ENCODE data around the gene MCTP1.
"Not testable (repeated sequence)": the region's sequence is repeated elsewhere in the genome, so short reads cannot be mapped to it uniquely, and the experiment has no call there.

Gene MCTP1

DNA sequence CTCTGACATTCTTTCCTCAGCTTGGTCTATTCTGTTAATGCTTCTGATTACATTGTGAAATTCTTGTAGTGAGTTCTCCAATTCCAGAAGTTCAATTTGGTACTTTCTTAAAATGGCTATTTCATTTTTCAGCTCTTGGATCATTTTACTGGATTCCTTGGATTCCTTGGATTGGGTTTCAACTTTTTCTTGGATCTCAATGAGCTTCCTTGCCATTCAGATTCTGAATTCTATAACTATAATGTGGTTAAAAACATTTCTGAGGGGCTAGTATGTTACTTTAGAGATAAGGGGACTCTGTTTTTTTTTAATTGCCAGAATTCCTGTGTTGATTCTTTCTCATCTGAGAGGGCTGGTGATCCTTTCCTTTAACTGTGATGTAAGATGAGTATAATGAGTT is 136.4 kb downstream of the MCTP1 start:
- H3K23ac ChIP-seq (ENCODE audit: low read length): no peak overlapping the region
- H3K56ac ChIP-seq (ENCODE audit: low read length): no peak overlapping the region
- H3K18ac ChIP-seq (ENCODE audit: low read length): no peak overlapping the region
- no peaks in the 10 kb centered on the region for H3K4me1 ChIP-seq (ENCODE audit: control insufficient read depth, low read depth, low read length)
- no peak overlapping the region for H3K27ac ChIP-seq (ENCODE audit: low read depth, low read length)
- H2BK5ac ChIP-seq (ENCODE audit: low read length): no peak overlapping the region
- H3K36me3 ChIP-seq (ENCODE audit: control insufficient read depth, insufficient read depth, low read length): no peaks in the 10 kb centered on the region
- H2AK5ac ChIP-seq (ENCODE audit: low read length): no peak overlapping the region
- no peaks in the 10 kb centered on the region for H3K79me2 ChIP-seq (ENCODE audit: control insufficient read depth, insufficient read depth, low read length)
- DNase-seq: no peak
- no peak overlapping the region for H3K4me2 ChIP-seq (ENCODE audit: low read length)
- H3K79me1 ChIP-seq (ENCODE audit: low read length): no peaks in the 10 kb centered on the region
- H3K27me3 ChIP-seq (ENCODE audit: insufficient read depth, low read length, poor library complexity): no peaks in the 10 kb centered on the region
- H3K4me3 ChIP-seq (ENCODE audit: low read length): no peak overlapping the region
- no peak overlapping the region for H3K4ac ChIP-seq (ENCODE audit: low read depth, low read length)
- H4K8ac ChIP-seq (ENCODE audit: low read depth, low read length): no peak overlapping the region
- H4K5ac ChIP-seq (ENCODE audit: low read length): no peak overlapping the region
- no peak overlapping the region for H3K9ac ChIP-seq (ENCODE audit: low read length)
- no peak overlapping the region for H2BK15ac ChIP-seq (replicated peaks; ENCODE audit: low read depth)
- H2BK120ac ChIP-seq (ENCODE audit: low read depth, low read length): no peak overlapping the region

DNA sequence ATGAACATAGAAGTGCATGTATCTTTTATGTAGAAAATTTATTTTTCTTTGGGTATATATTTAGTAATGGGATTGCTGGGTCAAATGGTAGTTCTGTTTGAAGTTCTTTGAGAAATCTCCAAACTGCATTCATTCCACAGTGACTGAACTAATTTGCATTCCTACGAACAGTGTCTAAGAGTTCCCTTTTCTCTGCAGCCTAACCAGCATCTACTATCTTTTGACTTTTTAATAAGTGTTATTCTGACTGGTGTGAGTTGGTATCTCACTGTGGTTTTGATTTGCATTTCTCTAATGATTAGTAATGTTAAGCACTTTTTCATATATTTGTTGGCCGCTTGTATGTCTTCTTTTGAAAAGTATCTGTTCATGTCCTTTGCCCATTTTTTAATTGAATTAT is 141.0 kb downstream of the MCTP1 start:
- not testable (repeated sequence) for H3K4me3 ChIP-seq (ENCODE audit: low read length); H3K36me3 ChIP-seq (ENCODE audit: control insufficient read depth, insufficient read depth, low read length); H3K4ac ChIP-seq (ENCODE audit: low read depth, low read length); H3K4me2 ChIP-seq (ENCODE audit: low read length); H3K27ac ChIP-seq (ENCODE audit: low read depth, low read length); H2BK5ac ChIP-seq (ENCODE audit: low read length); H3K27me3 ChIP-seq (ENCODE audit: insufficient read depth, low read length, poor library complexity); H2BK15ac ChIP-seq (replicated peaks; ENCODE audit: low read depth); H3K56ac ChIP-seq (ENCODE audit: low read length); H3K9ac ChIP-seq (ENCODE audit: low read length); H3K79me1 ChIP-seq (ENCODE audit: low read length); H2AK5ac ChIP-seq (ENCODE audit: low read length); H3K23ac ChIP-seq (ENCODE audit: low read length); H4K5ac ChIP-seq (ENCODE audit: low read length); H3K18ac ChIP-seq (ENCODE audit: low read length); H2BK120ac ChIP-seq (ENCODE audit: low read depth, low read length); DNase-seq; H3K4me1 ChIP-seq (ENCODE audit: control insufficient read depth, low read depth, low read length); H4K8ac ChIP-seq (ENCODE audit: low read depth, low read length); H3K79me2 ChIP-seq (ENCODE audit: control insufficient read depth, insufficient read depth, low read length)
- no CpG with 5 or more reads among the region's 2 CpGs for WGBS (ENCODE audit: extremely low coverage, insufficient coverage, low lambda C conversion rate)

DNA sequence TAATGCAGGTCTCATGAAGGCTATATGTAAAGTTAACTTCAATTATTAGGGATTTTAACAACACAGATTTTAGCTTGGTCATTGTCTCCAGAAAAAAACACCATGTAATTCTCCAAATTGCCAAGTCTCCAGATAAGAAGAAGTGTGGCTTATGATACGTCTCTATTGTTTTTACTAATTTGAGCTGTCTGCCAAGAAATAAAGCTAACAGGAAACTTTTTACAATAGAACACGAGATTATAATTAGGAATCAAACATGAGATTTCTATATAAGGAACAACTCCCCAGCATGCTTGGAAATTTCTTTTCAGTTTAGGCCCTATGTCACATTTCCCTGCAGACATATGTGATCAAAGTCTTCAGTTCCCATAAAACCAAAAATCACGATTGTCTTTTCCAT is 142.7 kb downstream of the MCTP1 start:
- H2BK15ac ChIP-seq (replicated peaks; ENCODE audit: low read depth): no peak overlapping the region
- no peak overlapping the region for H3K9ac ChIP-seq (ENCODE audit: low read length)
- no peak overlapping the region for H2BK5ac ChIP-seq (ENCODE audit: low read length)
- no peaks in the 10 kb centered on the region for H3K36me3 ChIP-seq (ENCODE audit: control insufficient read depth, insufficient read depth, low read length)
- H2BK120ac ChIP-seq (ENCODE audit: low read depth, low read length): no peak overlapping the region
- H3K18ac ChIP-seq (ENCODE audit: low read length): no peak overlapping the region
- no peak overlapping the region for H4K5ac ChIP-seq (ENCODE audit: low read length)
- H4K8ac ChIP-seq (ENCODE audit: low read depth, low read length): no peak overlapping the region
- H3K4me3 ChIP-seq (ENCODE audit: low read length): no peak overlapping the region
- H3K4ac ChIP-seq (ENCODE audit: low read depth, low read length): no peak overlapping the region
- DNase-seq: no peak
- no peaks in the 10 kb centered on the region for H3K79me1 ChIP-seq (ENCODE audit: low read length)
- H3K79me2 ChIP-seq (ENCODE audit: control insufficient read depth, insufficient read depth, low read length): no peaks in the 10 kb centered on the region
- no peaks in the 10 kb centered on the region for H3K27me3 ChIP-seq (ENCODE audit: insufficient read depth, low read length, poor library complexity)
- no peak overlapping the region for H3K27ac ChIP-seq (ENCODE audit: low read depth, low read length)
- H2AK5ac ChIP-seq (ENCODE audit: low read length): no peak overlapping the region
- H3K4me2 ChIP-seq (ENCODE audit: low read length): no peak overlapping the region
- no peak overlapping the region for H3K56ac ChIP-seq (ENCODE audit: low read length)
- H3K23ac ChIP-seq (ENCODE audit: low read length): no peak overlapping the region
- no peaks in the 10 kb centered on the region for H3K4me1 ChIP-seq (ENCODE audit: control insufficient read depth, low read depth, low read length)
- no CpG with 5 or more reads among the region's 3 CpGs for WGBS (ENCODE audit: extremely low coverage, insufficient coverage, low lambda C conversion rate)

GRCh38 chr5:95141141-95141540 is 143.8 kb downstream of the MCTP1 start:
- no peak overlapping the region for H4K8ac ChIP-seq (ENCODE audit: low read depth, low read length)

DNA sequence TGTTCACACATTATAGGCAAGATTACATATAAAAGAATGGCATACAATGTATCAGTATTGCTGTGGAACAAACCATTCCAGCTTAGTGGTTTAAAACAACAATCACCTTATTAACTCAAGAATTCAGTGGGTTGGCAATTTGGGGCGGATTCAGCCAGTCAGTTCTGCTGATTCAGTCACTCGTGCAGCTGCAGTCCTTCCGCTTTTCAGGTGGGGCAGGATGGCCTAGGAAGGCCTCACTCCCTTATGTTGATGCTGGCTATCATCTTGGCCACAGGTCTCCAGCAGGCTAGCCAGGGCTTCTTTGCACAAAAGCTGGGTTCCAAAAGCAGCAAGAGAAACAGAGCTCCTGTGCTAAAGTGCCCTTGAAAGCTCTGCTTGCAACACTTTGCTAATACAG is 150.6 kb downstream of the MCTP1 start:
- no CpG with 5 or more reads among the region's 3 CpGs for WGBS (ENCODE audit: extremely low coverage, insufficient coverage, low lambda C conversion rate)
- Histone ChIP-seq H4K5ac (ENCODE audit: low read length) (no peak overlapping the region), H3K4me2 (ENCODE audit: low read length) (no peak overlapping the region), H3K79me1 (ENCODE audit: low read length) (no peaks in the 10 kb centered on the region), H4K8ac (ENCODE audit: low read depth, low read length) (no peak overlapping the region), H2BK5ac (ENCODE audit: low read length) (no peak overlapping the region), H2BK120ac (ENCODE audit: low read depth, low read length) (no peak overlapping the region), H3K4me1 (ENCODE audit: control insufficient read depth, low read depth, low read length) (no peaks in the 10 kb centered on the region), H3K79me2 (ENCODE audit: control insufficient read depth, insufficient read depth, low read length) (no peaks in the 10 kb centered on the region), H3K23ac (ENCODE audit: low read length) (no peak overlapping the region), H3K9ac (ENCODE audit: low read length) (no peak overlapping the region), H2BK15ac (replicated peaks; ENCODE audit: low read depth) (no peak overlapping the region), H3K18ac (ENCODE audit: low read length) (no peak overlapping the region), H3K27ac (ENCODE audit: low read depth, low read length) (no peak overlapping the region), H3K27me3 (ENCODE audit: insufficient read depth, low read length, poor library complexity) (no peaks in the 10 kb centered on the region), H3K4ac (ENCODE audit: low read depth, low read length) (no peak overlapping the region), H3K36me3 (ENCODE audit: control insufficient read depth, insufficient read depth, low read length) (no peaks in the 10 kb centered on the region), H3K56ac (ENCODE audit: low read length) (no peak overlapping the region), H3K4me3 (ENCODE audit: low read length) (no peak overlapping the region), H2AK5ac (ENCODE audit: low read length) (no peak overlapping the region)
- DNase-seq: peak; percentile 25

More at GRCh38 chr5:95141141-95141540, 143.8 kb downstream of the MCTP1 start:
- WGBS (ENCODE audit: extremely low coverage, insufficient coverage, low lambda C conversion rate): no CpG with 5 or more reads among the region's 3 CpGs
- no peak overlapping the region for H3K4me3 ChIP-seq (ENCODE audit: low read length)
- no peak overlapping the region for H2BK120ac ChIP-seq (ENCODE audit: low read depth, low read length)
- H3K36me3 ChIP-seq (ENCODE audit: control insufficient read depth, insufficient read depth, low read length): no peaks in the 10 kb centered on the region
- H3K18ac ChIP-seq (ENCODE audit: low read length): no peak overlapping the region
- no peak overlapping the region for H3K27ac ChIP-seq (ENCODE audit: low read depth, low read length)
- H3K79me1 ChIP-seq (ENCODE audit: low read length): no peaks in the 10 kb centered on the region
- H2BK15ac ChIP-seq (replicated peaks; ENCODE audit: low read depth): no peak overlapping the region
- no peak overlapping the region for H4K5ac ChIP-seq (ENCODE audit: low read length)
- H3K56ac ChIP-seq (ENCODE audit: low read length): peak overlapping the region; percentile 34
- H3K23ac ChIP-seq (ENCODE audit: low read length): no peak overlapping the region
- H2BK5ac ChIP-seq (ENCODE audit: low read length): no peak overlapping the region
- no peaks in the 10 kb centered on the region for H3K27me3 ChIP-seq (ENCODE audit: insufficient read depth, low read length, poor library complexity)
- H3K9ac ChIP-seq (ENCODE audit: low read length): no peak overlapping the region
- H3K4ac ChIP-seq (ENCODE audit: low read depth, low read length): no peak overlapping the region
- no peak overlapping the region for H3K4me2 ChIP-seq (ENCODE audit: low read length)
- H3K79me2 ChIP-seq (ENCODE audit: control insufficient read depth, insufficient read depth, low read length): no peaks in the 10 kb centered on the region
- DNase-seq: no peak
- H3K4me1 ChIP-seq (ENCODE audit: control insufficient read depth, low read depth, low read length): no peaks in the 10 kb centered on the region
- H2AK5ac ChIP-seq (ENCODE audit: low read length): no peak overlapping the region

- Histone ChIP-seq H3K18ac (ENCODE audit: low read length) (no peak overlapping the region), H3K79me1 (ENCODE audit: low read length) (no peaks in the 10 kb centered on the region), H2BK5ac (ENCODE audit: low read length) (no peak overlapping the region), H2AK5ac (ENCODE audit: low read length) (no peak overlapping the region), H4K5ac (ENCODE audit: low read length) (no peak overlapping the region), H3K36me3 (ENCODE audit: control insufficient read depth, insufficient read depth, low read length) (no peaks in the 10 kb centered on the region), H4K8ac (ENCODE audit: low read depth, low read length) (no peak overlapping the region), H3K27ac (ENCODE audit: low read depth, low read length) (no peak overlapping the region), H3K4ac (ENCODE audit: low read depth, low read length) (no peak overlapping the region), H3K79me2 (ENCODE audit: control insufficient read depth, insufficient read depth, low read length) (no peaks in the 10 kb centered on the region), H3K4me2 (ENCODE audit: low read length) (no peak overlapping the region), H2BK15ac (replicated peaks; ENCODE audit: low read depth) (no peak overlapping the region), H3K56ac (ENCODE audit: low read length) (no peak overlapping the region), H3K4me1 (ENCODE audit: control insufficient read depth, low read depth, low read length) (no peaks in the 10 kb centered on the region), H3K27me3 (ENCODE audit: insufficient read depth, low read length, poor library complexity) (no peaks in the 10 kb centered on the region), H2BK120ac (ENCODE audit: low read depth, low read length) (no peak overlapping the region), H3K4me3 (ENCODE audit: low read length) (no peak overlapping the region), H3K9ac (ENCODE audit: low read length) (no peak overlapping the region), H3K23ac (ENCODE audit: low read length) (no peak overlapping the region)
- DNase-seq: no peak
- no CpG with 5 or more reads among the region's 1 CpG for WGBS (ENCODE audit: extremely low coverage, insufficient coverage, low lambda C conversion rate)
Measured at GRCh38 chr5:95132096-95132495, 152.8 kb downstream of the MCTP1 start.

Measured in mesendoderm (in vitro differentiated cells).